Suprapubic skin (tissue), 3 donors: Measurements from ENCODE around the gene CMTM3.
"Not testable (repeated sequence)": the region's sequence is repeated elsewhere in the genome, so short reads cannot be mapped to it uniquely, and the experiment has no call there.

ENCODE experiments used
- CTCF ChIP-seq, 2 donors: fragments of 200-600 bp in 1 of 2; fragments of 450-650 bp in 1 of 2; sonication (generic) in 1 of 2; IDR thresholded peaks; one replicate each; pipeline ENCODE4 v1.5.1; 2016 to 2019; ENCODE audit warnings: antibody characterized with exemption in 2 of 2, mild to moderate bottlenecking in 1 of 2, moderate library complexity in 1 of 2
- EP300 ChIP-seq: sonication (generic); formaldehyde crosslinking; IDR thresholded peaks from one replicate; pipeline ENCODE4 v1.6.1; 2017; ENCODE audit warnings: antibody characterized with exemption

DNA sequence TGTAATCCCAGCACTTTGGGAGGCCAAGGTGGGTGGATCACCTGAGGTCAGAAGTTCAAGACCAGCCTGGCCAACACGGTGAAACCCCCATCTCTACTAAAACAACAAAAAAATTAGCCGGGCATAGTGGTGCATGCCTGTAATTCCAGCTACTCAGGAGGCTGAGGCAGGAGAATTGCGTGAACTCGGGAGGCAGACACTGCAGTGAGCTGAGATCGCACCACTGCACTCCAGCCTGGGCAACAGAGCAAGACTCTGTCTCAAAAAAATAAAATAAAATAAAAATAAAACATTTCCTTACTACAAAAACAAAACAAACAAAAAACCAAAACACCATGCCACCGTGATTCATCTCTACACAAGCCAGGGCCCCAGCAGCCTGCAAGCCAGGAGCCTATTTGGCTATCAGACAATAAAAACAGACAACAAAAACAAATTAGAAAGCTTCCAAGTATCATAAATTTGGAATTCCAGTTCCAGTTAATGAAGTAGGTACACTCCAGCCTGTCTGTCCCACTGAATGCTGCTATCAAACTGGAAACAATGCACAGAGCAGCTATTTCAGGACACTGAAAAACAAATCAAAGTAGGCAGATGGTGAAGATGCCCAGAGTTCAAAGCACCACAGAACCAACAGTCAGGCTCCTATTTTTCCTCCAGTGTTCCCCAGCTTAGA lies 57.3 kb downstream of the CMTM3 start:
- TF ChIP-seq CTCF (IDR thresholded peaks at IDR 0.05); EP300: not testable (repeated sequence)
